Measurements from ENCODE around the gene ILK.

- TF ChIP-seq CTCF (conservative IDR thresholded peaks at IDR 0.05; ENCODE audit: low read depth, low read length) = no peak
- TF ChIP-seq EZH2 (IDR thresholded peaks at IDR 0.05; ENCODE audit: borderline replicate concordance, low read depth, low read length, poor library complexity, severe bottlenecking) = no peak
Measured at GRCh38 chr11:6622261-6623171, 18.9 kb downstream of the ILK start.
